C4-2B (cell line): ENCODE results near the gene CFAP54.

Experiments used
- CTCF ChIP-seq: fragments of 450-650 bp; conservative IDR thresholded peaks from 2 replicates; pipeline ENCODE4 v1.5.1; 2017; ENCODE audit warnings: mild to moderate bottlenecking
- ZFX ChIP-seq: fragments of 450-650 bp; IDR thresholded peaks from 2 replicates; pipeline ENCODE4 v1.6.1; 2017

- TF ChIP-seq CTCF (no peak), ZFX (no peak)
These were observed 37.0 kb upstream of the CFAP54 start for GRCh38 chr12:96452261-96452922.
